GM19035 (cell line): ENCODE data around the gene FNDC3B.
"Not testable (repeated sequence)": the region's sequence is repeated elsewhere in the genome, so short reads cannot be mapped to it uniquely, and the experiment has no call there.

Experiments used
- ATAC-seq: cut with Tn5 transposase; IDR thresholded peaks from one replicate; pipeline ENCODE4 v1.9.1; 2021; ENCODE audit not compliant: unreplicated experiment

The FNDC3B gene

DNA sequence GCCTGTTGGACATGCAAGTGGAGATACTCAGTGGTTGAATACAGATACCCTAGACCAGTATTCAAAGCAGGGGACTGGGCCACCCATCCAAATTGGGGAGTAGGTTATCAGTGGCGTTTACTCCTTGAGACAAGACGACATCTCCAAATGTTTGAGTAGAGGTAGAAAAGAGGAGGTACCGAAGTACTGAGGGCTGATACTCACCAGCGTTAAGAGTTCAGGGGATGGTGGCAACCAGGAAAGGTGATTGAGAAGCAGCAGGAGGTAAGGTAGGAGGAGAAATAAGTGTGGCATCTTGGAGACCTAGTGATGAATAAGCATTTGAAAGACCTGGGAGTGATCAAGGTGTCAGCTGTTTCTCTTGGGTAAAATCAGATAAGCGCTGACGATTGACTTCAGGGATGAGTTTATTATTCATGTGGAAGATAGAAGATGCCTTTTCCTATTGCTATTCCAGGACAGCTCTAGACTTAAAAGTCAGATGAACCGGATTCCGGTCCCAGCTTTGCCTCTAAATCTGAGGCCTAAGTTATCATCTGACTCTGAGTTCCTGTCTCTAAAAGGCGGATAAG is 312.6 kb downstream of the FNDC3B start:
- ATAC-seq: no peak

DNA sequence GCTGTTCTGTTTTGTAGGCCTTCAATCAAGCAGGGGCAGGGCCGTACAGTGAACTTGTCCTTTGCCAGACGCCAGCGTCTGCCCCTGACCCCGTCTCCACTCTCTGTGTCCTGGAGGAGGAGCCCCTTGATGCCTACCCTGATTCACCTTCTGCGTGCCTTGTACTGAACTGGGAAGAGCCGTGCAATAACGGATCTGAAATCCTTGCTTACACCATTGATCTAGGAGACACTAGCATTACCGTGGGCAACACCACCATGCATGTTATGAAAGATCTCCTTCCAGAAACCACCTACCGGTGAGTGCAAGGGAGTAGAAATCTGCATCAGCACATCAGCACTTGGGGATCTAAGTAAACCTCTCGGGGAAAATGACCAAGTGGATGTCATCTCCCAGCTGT is 313.4 kb downstream of the FNDC3B start:
- ATAC-seq: no peak

DNA sequence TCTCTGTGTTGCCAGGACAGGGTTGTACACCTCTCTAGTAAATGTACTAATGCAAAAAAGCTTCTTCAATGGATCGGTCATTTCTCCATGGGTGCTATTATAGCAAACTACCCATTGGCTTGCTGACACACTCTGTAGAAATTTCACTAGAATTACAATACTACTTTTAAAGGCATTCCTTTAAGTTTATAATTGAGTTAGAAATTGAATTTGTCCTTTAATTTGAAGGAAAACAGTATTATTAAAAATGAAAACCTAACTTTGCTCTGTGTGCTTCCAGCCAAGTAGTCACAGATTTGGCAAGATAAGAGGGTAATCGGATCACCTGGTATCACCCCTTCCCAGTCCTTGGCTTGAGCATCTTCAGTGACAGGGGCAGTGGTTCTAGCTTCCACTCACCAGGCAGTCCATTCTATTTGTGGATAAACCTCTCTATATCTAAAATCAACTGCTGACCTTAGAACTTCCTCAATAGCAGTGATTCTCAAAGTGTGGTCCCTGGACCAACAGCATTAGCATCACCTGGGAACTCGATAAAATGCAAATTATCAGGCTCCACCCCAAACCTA is 315.6 kb downstream of the FNDC3B start:
- ATAC-seq: no peak

DNA sequence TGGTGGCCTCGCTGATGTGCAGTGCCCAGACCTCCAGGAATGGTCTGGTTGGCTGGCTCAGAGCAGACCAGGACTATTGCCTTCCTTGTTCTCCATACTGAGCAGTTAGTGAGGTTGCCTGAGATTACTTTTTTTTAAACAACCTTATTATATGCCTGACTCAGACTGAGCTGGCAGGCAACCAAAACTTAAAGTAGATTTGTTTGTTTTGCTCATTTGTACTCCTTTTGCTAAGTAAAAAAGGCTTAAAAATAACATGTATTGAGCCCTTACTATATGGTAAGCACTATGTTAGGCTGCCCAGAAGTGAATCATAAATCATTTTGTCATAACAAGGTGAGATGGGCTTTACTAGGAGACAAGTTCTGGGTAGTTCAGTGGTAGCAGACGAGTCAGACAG is 316.5 kb downstream of the FNDC3B start:
- ATAC-seq: no peak

DNA sequence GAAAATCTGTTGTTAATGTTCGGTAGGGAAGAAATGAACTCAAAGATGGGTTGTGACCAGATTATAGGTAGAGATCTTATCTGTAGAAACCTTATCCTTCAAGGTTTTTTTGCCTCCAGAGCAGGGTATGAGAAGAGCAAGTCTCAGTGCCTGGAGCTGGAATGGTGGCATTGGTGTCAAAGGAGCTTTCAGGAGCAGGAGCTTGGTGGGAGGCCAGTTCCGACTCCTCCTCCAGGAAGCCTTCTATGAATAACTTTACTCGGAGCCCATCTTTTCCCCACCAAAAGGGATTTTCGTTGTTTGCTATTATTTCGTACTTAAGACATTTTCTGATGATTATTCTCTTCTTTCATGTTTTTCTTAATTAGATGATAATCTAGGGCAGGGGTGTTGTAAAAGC is 317.0 kb downstream of the FNDC3B start:
- ATAC-seq: no peak

DNA sequence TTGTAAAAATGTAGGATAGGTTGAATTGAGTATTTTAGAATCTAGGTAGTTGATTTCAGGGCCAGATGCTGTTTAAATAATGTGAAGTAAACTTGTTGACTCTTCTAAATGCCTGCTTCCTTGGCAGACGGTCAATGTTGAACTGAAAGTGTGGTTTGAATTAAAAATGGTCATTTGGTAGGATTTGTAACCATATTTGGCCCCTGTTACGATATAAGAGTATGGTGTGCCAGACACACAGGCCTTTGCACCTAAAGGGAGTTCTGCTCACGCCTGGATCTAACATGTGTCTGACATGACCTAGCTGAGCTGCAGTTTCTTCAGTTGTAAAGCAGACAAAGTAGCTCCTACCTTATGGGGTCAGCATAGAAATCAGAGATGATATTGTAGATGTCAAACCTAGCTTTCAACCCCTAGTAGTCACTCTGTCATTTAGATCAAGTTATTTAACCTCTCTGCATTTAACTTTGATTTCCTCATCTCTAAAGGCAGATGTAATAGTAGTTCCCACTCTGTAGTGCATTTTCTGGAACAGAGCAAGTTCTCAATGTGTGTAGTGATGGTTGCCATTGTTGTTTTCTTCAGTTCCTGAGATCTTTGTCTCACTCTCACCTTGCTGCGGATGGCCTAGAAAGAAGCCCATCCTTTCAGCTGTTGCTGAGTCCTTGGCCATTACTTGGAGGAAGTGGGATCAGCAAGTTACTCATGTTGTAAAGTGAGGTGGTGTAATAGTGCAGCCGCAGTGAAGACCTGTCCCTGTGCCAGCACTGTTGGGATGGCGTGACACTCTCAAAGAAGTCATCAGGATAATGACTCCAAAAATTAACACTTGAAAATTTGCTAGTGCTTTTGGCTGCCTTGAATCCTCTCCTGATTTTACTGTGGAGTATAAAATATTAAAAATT is 318.7 kb downstream of the FNDC3B start:
- ATAC-seq: no peak

DNA sequence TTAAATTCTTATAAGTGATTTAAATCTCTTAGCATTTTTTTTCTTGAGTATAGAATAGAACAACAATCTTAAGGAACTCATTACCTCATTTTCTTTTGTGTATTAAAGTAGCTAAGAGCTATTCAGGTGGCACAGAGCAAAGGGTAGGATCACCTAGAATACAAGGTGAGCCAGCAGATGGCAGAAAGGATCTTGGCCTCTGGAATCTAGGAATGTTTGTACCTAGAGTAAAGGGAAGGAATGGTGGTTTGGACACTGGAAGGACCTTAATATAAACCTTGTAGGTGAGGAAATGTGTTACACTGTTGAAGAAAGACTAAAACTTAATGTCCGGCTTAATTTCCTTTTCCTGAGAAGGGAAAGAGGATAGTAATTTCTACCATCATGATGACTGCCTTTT is 319.9 kb downstream of the FNDC3B start:
- ATAC-seq: no peak

DNA sequence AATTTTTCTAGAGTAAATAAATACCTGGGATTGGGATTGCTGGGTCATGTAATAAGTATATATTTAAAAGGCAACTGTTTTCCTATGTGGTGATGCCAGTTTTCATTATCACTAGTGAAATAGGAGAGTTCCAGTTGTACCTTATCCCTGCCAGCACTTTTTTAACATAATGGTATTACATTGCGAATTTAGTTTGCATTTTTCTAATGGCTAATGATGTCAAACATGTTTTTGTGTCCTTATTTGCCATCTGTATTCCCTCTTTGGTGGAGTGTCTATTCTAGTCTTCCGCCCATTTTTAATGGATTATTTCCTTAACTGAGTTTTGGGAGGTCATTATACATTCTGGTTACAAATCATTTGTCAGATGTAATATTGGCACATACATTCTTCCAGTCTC is 320.6 kb downstream of the FNDC3B start:
- no peak for ATAC-seq

DNA sequence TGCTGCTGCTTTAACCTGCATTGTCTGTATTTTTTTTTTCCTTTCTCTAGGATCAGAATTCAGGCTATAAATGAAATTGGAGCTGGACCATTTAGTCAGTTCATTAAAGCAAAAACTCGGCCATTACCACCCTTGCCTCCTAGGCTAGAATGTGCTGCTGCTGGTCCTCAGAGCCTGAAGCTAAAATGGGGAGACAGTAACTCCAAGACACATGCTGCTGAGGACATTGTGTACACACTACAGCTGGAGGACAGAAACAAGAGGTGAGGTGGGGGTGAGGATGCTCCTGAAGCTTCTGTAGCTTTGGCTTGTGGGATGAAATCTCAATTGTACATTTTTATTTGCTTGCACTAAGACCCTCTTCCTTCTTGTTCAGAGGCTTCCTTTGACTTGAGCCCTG is 323.2 kb downstream of the FNDC3B start:
- ATAC-seq: no peak

DNA sequence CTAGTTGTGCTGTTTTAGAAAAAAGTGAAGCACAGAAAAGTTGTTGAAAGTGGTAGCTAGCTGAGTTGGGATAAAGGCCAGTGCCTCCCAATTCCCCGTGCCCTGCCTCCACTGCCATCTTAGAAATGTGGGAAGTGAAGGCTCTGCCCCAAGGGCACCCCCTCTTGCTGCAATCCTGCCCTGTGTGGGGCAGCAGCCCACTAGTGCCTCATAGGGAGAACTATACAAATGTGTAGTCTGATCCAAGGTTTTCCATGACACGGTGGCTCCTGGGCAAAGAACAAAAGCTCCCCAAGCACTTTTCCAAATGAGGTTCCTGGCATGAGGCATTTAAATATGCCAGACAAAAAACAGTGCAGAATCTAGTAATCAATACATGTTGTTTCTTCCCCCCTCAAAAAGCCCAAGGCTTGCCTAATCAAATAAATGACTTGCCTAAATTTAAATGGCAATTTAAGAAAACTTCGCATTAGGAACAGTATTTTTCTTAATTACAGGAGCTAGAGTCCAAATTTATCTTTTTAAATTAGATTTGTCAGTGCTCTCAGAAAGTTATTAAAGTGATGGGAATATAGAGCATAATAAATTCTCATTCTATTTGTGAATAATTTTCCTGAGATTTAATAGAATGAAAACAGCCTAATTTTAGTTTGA is 325.1 kb downstream of the FNDC3B start:
- no peak for ATAC-seq

DNA sequence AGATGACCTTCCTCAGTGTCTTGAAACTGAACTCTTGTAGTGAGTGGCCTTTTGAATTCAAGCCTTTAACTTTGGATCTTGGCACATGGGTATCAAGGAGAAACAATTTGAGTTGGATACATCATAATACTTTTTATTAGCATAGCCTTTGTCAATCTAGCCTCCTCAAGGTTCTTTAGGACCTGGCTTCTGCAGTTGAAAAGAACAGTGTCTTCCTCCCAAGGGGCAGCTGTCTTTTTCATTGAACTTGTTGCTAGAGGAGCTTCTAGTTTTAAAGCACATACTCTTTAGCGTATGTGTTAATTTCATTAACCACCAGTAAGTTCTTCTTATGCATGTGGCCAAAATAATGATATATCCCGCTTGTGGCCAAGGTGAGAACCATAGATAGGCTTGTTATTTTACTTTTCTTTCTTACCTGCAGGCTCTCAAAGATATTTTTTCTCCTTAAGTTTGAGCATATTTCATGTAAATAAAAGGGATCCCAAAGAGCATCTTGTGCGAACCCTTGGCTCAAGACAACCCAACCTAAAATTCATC is 325.7 kb downstream of the FNDC3B start:
- no peak for ATAC-seq

DNA sequence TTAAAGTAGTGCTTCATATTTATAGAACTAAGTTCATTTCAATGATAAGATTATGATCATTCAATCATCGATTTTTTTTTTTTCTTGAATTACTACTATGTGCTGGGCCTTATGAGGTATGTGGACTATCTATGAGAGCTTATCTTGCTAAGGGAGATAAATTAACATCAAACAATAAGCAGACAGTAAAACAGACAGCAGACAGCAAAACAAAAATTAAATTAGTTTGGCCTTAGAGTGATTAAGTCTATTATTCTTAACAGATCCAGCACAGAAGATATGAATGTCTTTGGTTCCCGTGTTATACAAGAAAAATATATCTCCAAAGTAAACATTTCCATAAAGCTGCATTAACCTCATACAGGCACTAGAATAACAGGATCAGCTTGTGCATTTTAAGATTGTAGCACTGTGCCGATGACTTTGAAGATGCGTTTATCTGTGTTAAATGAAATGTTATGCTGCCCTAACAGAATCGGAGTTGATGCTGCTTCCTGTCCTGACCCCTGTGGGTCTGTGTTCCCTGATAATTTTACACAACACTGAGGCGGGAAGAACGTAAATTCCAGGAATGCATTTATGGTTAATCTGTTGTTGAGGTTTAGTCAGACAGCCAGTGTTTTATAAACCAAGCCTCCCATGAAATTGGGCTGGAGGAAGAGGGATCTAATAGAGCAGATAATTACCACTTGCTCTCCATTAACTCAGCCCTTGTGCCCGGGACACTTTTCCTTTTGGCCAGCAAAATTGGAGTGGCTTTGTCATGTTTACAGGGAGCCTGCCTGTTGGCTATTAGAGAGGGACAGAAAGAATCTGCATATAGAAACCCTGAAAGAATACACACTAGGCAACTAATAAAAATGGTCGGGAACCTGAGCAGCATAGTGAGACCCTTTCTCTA is 328.1 kb downstream of the FNDC3B start:
- no peak for ATAC-seq

DNA sequence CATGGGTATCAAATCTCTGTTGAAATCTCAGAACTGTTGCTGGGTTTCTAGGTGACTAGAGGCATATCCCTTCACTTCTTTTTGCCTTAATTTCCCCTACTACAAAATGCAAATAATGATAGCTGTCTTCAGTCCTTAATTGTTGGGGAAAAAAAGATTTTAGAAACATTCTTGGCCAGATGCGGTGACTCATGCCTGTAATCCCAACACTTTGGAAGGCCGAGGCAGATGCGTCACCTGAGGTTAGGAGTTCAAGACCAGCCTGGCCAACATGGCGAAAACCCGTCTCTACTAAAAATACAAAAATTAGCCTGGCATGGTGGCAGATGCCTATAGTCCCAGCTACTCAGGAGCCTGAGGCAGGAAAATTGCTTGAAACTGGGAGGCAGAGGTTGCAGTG is 329.2 kb downstream of the FNDC3B start:
- not testable (repeated sequence) for ATAC-seq

DNA sequence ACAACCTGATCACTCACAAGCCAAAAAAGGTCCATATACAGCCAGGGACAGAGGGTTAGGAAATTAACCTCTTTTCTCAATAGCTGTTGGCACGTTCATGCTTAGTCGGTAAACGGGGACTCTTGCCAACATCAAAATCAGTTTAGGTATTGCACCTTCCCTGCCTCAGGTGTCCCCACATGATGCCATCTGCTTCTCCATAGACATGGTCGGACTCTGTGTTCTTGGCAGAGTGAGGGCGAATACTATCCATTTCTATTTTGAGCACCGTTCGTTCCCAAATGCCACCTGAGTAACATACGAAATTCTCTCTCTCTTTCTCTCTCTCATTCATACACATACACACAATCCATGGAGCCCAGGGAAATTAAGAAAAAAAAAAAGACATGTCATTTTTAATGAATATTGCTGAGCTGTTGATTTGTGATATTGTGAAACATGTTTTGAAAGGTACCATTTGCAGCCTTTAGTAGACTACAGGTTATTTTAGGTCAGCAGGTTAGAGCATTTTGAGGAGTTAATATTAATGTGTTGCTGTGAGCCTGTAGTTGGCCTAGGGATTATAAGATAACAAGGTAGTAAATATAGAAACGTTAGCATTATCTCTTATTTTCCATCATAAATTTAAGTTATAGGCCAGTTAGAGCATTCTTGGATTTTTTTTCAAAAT is 330.3 kb downstream of the FNDC3B start:
- no peak for ATAC-seq

DNA sequence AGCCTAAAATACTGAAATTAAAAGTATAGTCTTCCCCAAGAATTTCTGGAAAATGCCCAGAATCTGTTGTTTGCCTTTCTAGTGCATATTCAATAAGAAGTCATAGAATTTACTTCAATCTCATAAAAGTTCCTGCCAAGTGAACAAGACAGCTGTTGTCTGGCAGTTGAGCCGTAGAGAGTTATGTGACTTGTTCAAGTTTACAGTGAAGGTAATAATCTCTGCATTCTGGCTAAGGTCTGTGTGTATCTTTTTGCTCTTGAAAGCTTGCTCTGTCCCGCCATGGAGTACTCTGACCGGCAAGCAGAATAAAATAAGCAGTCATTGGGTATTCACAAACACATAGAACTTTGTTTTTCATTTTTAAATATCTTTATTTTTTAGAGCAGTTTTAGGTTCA is 331.0 kb downstream of the FNDC3B start:
- no peak for ATAC-seq

DNA sequence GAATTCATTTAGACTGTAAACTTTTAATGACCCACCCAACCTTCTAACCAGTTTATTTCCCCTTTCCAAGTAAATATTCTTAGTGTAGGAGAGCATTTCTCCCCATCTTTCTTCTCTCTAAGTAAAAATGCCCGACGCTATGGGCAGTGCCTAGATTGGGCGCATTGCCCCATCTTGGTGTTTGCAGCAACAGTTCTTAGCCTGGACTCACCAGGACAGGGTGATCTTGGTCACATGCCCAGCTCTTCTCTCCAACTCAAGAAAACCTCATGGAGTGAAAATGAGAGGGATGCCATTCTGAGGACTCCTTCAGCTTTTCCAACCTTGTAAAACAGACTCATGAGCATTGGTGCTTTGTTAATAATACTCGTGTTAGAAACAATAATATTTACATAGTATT is 332.2 kb downstream of the FNDC3B start:
- ATAC-seq: no peak

DNA sequence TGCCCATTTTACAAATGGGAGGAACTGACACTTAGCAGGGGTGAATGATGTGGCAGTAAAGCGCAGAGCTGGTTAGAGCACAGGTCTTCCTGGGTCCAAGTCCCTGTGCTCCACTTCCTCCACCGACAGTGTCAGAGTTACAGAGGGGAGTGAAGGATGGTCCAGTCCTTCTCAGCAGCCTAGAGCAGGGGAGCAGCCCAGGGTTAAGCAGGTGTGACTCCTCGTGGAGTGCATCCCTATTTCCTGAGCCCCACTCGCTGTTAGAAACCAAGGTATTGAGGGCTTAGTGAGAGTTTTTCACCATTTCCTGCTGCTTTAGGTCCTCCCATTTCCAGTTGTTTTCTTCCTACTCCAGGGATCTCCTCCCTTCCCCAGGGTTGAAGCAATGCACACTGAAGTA is 333.5 kb downstream of the FNDC3B start:
- ATAC-seq: no peak

DNA sequence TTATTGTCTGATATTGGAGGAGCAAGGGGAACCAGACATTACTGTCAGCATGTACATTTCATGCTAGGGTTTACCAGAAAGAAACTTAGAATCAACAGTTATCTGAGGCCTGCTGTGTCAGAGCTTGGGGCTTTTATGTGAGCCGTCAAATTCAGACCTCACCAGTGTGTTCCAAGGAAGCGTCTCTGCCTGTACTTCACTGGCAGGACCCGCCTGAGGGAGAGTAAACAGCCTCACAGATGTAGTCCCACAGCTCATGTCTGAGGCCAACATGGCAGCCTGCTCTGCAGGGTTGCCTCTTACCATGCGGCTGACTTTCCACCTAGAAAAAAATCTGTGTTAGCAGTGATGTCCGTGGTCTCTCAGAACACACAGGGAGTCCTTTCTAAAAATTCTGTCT is 334.5 kb downstream of the FNDC3B start:
- ATAC-seq: no peak

DNA sequence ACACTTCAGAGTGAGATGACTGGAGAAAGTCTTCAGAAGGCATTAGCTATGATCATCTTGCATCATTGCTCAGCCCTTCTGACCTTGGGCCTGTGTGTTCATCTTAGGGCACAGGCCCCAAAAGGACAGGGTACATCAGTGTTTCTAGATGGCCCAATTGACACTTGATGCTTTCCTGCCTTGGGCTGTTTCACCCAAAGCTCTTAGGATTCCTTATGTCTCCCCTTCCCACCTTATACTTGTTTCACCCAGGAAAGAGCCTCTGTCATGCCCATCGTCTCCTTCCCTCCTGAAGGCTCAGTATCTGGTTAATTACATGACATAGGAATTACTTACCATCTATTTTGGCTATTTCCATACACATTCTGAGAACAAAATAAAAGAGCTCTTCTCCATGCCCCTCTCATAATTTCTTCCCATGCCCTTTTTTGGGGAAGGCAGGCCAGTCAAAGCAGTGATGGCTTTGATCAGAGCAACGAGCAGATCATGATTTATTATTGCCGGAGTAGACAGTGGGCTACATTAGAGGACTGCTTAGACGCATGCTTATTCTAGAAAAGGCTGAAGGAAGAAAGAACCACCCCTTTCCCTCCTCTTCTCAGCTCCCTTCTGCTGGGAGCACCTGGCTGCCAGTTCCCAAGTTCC is 335.9 kb downstream of the FNDC3B start:
- ATAC-seq: no peak

DNA sequence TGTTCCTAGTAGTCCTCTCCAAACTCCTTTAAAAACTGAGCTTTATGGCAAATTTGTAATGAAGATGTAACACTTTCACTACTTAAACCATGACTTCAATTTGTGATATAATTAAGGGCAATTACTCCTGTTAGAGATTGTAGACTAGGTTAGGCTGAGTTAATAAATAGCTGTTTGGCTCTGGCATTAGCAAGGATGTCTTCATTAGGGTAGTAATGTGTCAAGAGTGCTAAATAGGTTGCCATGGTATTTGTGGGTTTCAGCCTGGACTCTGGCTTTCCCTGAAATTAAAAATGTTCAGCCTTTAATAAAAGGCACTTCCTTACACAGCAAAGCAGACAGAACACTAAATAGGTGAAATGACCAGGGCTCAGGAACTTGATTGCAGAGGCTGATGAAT is 337.0 kb downstream of the FNDC3B start:
- ATAC-seq: no peak
